Nucleus accumbens (tissue), 56 donors: ENCODE data around the gene HOOK2.

Experiments
- DNase-seq, 56 donors: peaks; one replicate each; lab custom pipeline; 2025; lab: John Stamatoyannopoulos, UW

HOOK2 gene

GRCh38 chr19:12784871-12785430, 9.6 kb upstream of the HOOK2 start:
- no peak for DNase-seq

- DNase-seq, result peak in 4 of 56 donors; percentile 6 to 12 (median 8)
Measured at GRCh38 chr19:12784394-12784870, 9.1 kb upstream of the HOOK2 start.

- DNase-seq, result peak in 10 of 56 donors; percentile 2 to 49 (median 22)
Measured at GRCh38 chr19:12783849-12784393, 8.6 kb upstream of the HOOK2 start.

GRCh38 chr19:12783291-12783848, 8.0 kb upstream of the HOOK2 start:
- DNase-seq, result peak in 2 of 56 donors; percentile 20 to 54

GRCh38 chr19:12782424-12783290, 7.3 kb upstream of the HOOK2 start:
- peak in 54 of 56 donors; percentile 65 to 98 (median 89) for DNase-seq

DNA sequence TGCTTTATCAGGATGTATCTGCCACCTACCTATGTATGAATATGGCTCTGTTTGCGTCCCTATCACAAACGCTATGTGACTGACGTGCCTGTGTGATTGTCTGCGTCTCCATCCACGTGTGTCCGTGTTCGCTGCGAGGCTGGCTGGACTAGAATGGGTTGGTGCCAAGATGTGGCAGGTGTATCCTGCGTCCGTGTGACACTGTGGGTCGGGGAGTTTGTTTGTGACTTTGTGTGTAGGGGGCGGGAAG, 6.7 kb upstream of the HOOK2 start:
- no peak for DNase-seq

GRCh38 chr19:12779162-12779993, 4.0 kb upstream of the HOOK2 start:
- peak in 21 of 56 donors; percentile 8 to 62 (median 25) for DNase-seq

- peak in 1 of 56 donors; percentile 48 for DNase-seq
Measured at GRCh38 chr19:12778905-12779161, 3.5 kb upstream of the HOOK2 start.

DNA sequence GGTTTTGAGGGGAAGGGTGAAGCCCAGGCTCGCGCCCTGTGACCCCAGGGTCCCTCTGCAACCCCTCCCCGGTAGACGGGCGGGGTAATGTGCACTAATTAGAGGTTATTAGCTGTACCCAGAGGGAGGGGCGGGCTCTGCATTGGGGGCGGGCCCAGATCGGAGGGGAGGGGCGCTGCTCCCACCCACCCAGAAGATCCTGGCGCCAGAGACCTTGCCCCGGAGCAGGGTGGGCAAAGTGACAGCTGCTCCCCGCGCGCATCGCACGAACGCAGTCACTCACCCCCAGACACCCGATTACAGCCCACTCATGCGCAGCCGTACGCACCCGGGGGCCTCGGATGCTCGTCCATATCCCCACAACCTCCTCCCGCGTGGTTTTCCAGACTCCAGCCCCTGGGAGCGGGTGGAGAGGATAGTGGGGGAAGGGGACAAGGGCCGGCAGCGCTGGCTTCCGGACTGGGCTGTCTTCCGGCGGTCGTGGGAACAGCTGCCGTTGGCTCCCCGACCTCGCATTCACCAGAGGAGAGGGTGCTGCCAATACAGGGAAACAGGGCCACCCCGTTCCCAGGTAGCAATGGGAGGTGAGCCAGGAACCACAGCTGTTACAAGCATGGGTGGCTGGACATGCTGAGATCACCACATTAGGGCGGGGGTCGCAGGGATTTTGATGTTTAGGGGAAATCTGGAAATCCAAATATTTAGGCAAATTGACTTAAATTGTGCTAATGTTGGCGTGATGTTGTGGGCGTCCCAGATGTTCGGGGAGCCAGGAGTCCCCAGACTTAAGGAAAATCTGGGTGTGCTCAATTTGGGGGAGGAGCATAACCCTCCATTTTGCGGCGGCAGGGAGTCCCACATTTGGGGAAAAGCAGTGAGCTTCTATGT, 2.9 kb upstream of the HOOK2 start:
- DNase-seq, result peak in 42 of 56 donors; percentile 29 to 81 (median 64)

DNA sequence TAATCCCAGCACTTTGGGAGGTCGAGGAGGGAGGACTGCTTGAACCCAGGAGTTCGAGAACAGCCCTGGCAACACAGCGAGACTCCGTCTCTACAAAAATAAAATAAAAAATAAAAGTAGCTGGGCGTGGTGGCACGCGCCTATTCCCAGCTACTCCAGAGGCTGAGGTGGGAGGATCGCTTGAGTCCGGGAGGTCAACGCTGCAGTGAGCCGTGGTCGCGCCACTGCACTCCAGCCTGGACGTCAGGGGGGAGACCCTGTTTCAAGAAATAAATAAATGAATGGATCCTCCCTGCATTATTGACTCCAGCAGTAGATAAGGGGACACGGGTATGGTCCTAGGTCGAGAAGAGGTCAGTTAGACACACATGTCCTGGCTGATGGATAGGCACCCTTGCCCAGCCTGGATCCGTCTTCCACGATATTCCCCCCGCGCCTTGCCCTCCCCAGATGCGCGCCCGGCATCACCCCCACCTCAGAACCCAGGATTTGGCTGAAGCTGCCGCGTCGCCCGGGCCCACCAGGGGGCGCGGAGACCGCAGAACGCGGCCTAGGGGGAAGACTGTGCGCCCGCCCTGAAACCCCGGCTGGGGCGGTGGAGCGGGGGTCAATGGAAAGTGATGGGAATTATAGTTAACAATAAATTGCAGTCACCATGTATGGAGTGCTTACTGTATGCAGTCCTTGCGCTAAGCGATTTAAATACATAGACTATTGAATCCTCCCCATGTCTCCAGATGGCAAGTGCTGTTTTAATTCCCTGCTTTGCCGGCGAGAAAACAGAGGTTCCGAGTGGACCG, 2.1 kb upstream of the HOOK2 start:
- DNase-seq, result peak in 52 of 56 donors; percentile 22 to 87 (median 69)

DNA sequence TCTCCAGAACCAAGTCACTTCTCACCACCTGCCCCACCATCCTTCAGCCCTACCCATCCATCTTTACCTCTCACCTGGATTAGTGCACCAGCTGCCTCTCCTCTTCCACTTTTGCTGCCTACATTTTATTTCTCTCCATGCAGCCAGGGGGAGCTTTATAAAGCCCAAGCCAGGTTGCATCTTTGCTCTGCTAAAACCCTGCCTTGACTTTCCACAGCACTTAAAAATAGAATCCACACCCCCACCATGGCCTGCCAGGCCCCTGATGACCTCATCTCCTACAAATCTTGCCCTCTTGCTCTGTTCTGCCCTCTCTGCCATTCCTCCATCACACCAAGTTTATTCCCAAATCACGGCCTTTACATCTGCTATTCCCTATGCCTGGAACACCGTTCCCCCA, 1.8 kb downstream of the HOOK2 start:
- peak in 1 of 56 donors; percentile 6 for DNase-seq

- no peak for DNase-seq
Measured at GRCh38 chr19:12772323-12772722, 3.0 kb downstream of the HOOK2 start.

DNA sequence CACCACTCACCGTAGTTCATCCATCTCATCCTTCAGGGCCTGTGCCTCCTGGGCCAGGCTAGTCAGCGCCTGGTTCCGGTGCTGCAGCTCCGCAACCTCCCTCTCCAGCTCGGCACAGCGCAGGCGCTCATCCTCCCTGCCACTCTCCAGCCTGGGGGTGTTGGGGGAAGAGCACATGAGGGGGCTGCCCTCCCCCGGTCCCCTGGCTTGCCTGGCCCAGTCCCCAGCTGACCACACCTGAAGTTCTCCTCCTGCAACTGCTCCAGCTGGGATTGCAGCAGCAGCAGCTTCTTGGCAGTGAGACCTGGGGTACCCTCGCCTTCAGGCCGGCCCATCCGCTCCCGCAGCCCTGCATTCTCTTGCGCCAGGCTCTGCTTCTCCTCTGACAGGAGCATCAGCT, 4.4 kb downstream of the HOOK2 start:
- DNase-seq, result no peak

DNA sequence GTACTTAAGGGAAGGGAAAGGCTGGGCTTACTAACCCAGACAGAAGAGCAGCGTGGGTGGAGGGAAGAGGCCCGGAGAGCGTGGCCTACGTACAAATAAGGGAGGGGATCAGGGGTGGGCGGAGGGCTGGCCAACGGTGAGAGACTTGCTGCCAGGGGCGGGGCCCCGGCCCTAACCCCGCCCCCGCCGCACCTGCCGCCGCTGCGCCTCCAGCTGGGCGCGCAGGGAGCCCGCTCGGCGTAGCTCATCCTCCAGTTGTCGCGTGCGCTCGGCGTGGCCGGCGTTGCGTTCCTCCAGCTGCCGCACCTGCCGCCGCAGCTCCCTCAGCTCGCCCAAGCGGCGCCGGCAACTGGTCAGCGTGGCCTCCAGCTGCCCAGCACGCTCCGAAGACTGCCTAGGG, 5.7 kb downstream of the HOOK2 start:
- DNase-seq, result no peak

- no peak for DNase-seq
Measured at GRCh38 chr19:12767666-12768065, 7.7 kb downstream of the HOOK2 start.

- DNase-seq, result no peak
Measured at GRCh38 chr19:12767150-12767549, 8.2 kb downstream of the HOOK2 start.

DNA sequence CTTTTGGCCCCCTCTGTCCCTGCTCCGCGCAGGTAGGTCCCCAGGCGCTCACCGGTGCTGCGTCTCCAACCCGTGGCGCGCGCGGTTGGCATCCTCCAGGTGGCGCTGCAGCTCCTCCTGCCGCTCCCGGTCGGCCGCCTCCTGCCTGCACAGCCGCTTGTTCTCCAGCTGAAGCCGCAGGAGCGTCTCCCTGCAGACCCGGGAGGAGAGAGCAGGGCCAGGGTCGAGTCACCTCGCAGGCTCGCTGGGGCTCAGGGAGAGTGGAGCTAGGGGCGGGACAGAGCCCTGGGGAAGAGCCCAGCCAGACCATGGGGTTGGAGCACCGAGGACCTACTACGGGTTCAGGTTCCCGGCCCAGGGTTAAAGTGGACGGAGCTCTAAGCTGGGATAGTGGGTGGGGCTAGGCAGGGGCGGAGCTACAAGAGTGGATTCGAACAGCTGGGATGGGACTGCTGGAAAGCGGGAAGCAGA, 9.3 kb downstream of the HOOK2 start:
- peak in 36 of 56 donors; percentile 5 to 80 (median 56) for DNase-seq

DNA sequence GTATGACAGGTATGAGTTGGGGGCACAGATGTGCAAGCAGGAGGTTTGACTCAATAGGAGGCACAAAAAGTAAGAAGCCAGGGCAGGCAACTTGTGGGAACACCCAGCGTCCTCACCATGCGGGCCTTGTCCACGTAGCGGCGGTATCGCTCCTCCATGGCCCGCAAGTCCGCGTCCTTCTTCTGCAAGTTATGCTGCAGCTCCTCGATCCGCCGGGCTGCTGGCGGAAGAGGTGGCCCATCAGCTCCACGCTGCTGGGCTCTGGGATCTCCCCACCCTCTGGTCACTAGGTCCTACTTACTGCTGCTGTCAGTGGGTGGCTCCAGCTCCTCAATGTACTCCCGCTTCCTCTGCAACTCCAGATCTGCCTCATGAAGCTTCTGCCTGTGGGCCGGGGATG, 10.7 kb downstream of the HOOK2 start:
- no peak for DNase-seq

GRCh38 chr19:12763100-12763499, 12.3 kb downstream of the HOOK2 start:
- no peak for DNase-seq
